K562 (cell line): ENCODE measurements around the gene MRPL57. TPM values are rescaled to one million over a fixed set of nuclear protein-coding genes. Genes with fewer than 3 reads are reported as not detected.
"Not testable (repeated sequence)": the region's sequence is repeated elsewhere in the genome, so short reads cannot be mapped to it uniquely, and the experiment has no call there.

ENCODE experiments used
- ATAC-seq: fragments of 200-7000 bp; cut with Tn5 transposase; 3 replicates; pipeline ENCODE4 v1.9.1; 2020; ENCODE audit warnings: moderate library complexity
- BruUV-seq: library from RNA; stranded (reverse); fragments of 400-500 nt; replicated peaks from 2 replicates; lab custom pipeline; 2021; lab: Mats Ljungman, UMichigan
- CTCF ChIA-PET: fragments of 300-600 bp; formaldehyde crosslinking; extraction: SDS; loops from one replicate; lab custom pipeline; 2021; ENCODE audit warnings: low intra/inter-chr PET ratio; lab: Yijun Ruan, JAX
- POLR2A ChIA-PET: fragments of 300-600, 350-650 bp; sonication (Branson Sonifier 250); formaldehyde crosslinking; extraction: SDS; loops from one replicate; lab custom pipeline; 2021; ENCODE audit warnings: antibody characterized with exemption, inconsistent platforms; lab: Yijun Ruan, JAX
- DNase-seq, 4 experiments: peaks; one replicate each; pipeline versions ENCODE4 v3.0.0 to v3.0.0-alpha.2; 2011 to 2018; ENCODE audit warnings: low spot score in 3 of 4, mixed read lengths in 3 of 4; ENCODE audit errors: extremely low read depth in 1 of 4
- FAIRE-seq: peaks from 2 replicates; lab custom pipeline; 2011; peaks lifted over from hg19 to GRCh38; lab: Jason Lieb, UNC
- H2AFZ ChIP-seq: 2 replicates; pipeline ENCODE4 v1.6.0; 2011; ENCODE audit warnings: low read depth, low read length, control low read depth, inconsistent platforms
- H3K27ac ChIP-seq: fragments of 200-600 bp; 3 replicates; pipeline ENCODE4 v1.8.0; 2011; ENCODE audit warnings: low read depth, mild to moderate bottlenecking, control low read depth, inconsistent platforms, low read length, moderate library complexity, mixed read lengths; ENCODE audit errors: extremely low read depth
- H3K27me3 ChIP-seq, 2 experiments: fragments of 300-600 bp in 1 of 2; 2 replicates in 1 of 2; 3 replicates in 1 of 2; pipeline versions ENCODE4 v1.6.0 to v1.8.0; 2011; ENCODE audit warnings: inconsistent platforms in 2 of 2, low read length in 2 of 2, mild to moderate bottlenecking in 1 of 2, mixed read lengths in 1 of 2, moderate library complexity in 1 of 2; ENCODE audit not compliant: control insufficient read depth in 2 of 2, insufficient read depth in 2 of 2
- H3K36me3 ChIP-seq: fragments of 300-600 bp; 3 replicates; pipeline ENCODE4 v1.8.0; 2011; ENCODE audit warnings: mild to moderate bottlenecking, low read length, inconsistent platforms; ENCODE audit not compliant: control insufficient read depth, insufficient read depth
- H3K4me1 ChIP-seq, 2 experiments: fragments of 200-600 bp in 1 of 2; replicated peaks in 1 of 2; 2 replicates in 1 of 2; 3 replicates in 1 of 2; pipeline versions ENCODE4 v1.5.1 to v1.8.0; 2011; ENCODE audit warnings: inconsistent platforms in 2 of 2, low read length in 2 of 2, mild to moderate bottlenecking in 1 of 2, mixed read lengths in 1 of 2, moderate library complexity in 1 of 2; ENCODE audit not compliant: control insufficient read depth in 2 of 2, insufficient read depth in 2 of 2
- H3K4me2 ChIP-seq: 2 replicates; pipeline ENCODE4 v1.6.1; 2011; ENCODE audit warnings: low read length, control low read depth, inconsistent platforms, mixed read lengths; ENCODE audit not compliant: insufficient read depth
- H3K4me3 ChIP-seq: fragments of 200-600 bp; sonication (generic), shearing (Covaris generic); 2 replicates; pipeline ENCODE4 v1.5.1; 2016; ENCODE audit warnings: control low read depth, inconsistent platforms
- H3K79me2 ChIP-seq: fragments of 200-600 bp; 3 replicates; pipeline ENCODE4 v1.8.0; 2011; ENCODE audit warnings: low read length, inconsistent platforms; ENCODE audit not compliant: control insufficient read depth, insufficient read depth
- H3K9ac ChIP-seq, 2 experiments: 2 replicates each; pipeline versions ENCODE4 v1.6.0 to v1.6.1; 2011; ENCODE audit warnings: low read depth in 2 of 2, low read length in 2 of 2, control low read depth in 1 of 2, inconsistent platforms in 1 of 2, mild to moderate bottlenecking in 1 of 2, mixed read lengths in 1 of 2; ENCODE audit not compliant: insufficient read depth in 1 of 2
- H3K9me1 ChIP-seq: one replicate; pipeline ENCODE4 v1.6.0; 2011; ENCODE audit warnings: inconsistent platforms, mild to moderate bottlenecking, low read length, moderate library complexity; ENCODE audit not compliant: control insufficient read depth, insufficient read depth
- H3K9me3 ChIP-seq: replicated peaks from 2 replicates; pipeline ENCODE4 v1.5.1; 2011; ENCODE audit warnings: low read depth, low read length, inconsistent platforms; ENCODE audit not compliant: control insufficient read depth, insufficient read depth
- H4K20me1 ChIP-seq: replicated peaks from 2 replicates; pipeline ENCODE4 v1.6.1; 2011; ENCODE audit warnings: low read length, inconsistent platforms, mixed read lengths; ENCODE audit not compliant: control insufficient read depth, insufficient read depth
- CHD4 ChIP-seq: fragments of 200-600 bp; sonication (generic); IDR thresholded peaks from 3 replicates; pipeline ENCODE4 v1.6.1; 2012; ENCODE audit warnings: low read depth, mild to moderate bottlenecking, mixed read lengths, low read length, inconsistent platforms; ENCODE audit not compliant: insufficient read depth, insufficient replicate concordance, poor library complexity, severe bottlenecking
- EP300 ChIP-seq: IDR thresholded peaks from 2 replicates; pipeline ENCODE4 v1.6.1; 2012; ENCODE audit warnings: low read length, improper control_type of control experiment
- FOXK2 ChIP-seq, 2 experiments: fragments of 450-650 bp; IDR thresholded peaks in 1 of 2; conservative IDR thresholded peaks in 1 of 2; 2 replicates each; pipeline ENCODE4 v1.6.1; 2016; ENCODE audit warnings: low read depth in 2 of 2, mild to moderate bottlenecking in 1 of 2
- HNRNPK ChIP-seq: fragments of 200-400 bp; formaldehyde crosslinking; IDR thresholded peaks from one replicate; pipeline ENCODE4 v1.6.1; 2018; ENCODE audit warnings: mild to moderate bottlenecking, low read depth, low read length; ENCODE audit not compliant: poor library complexity, severe bottlenecking
- MED1 ChIP-seq: sonication (generic); formaldehyde crosslinking; IDR thresholded peaks from 2 replicates; pipeline ENCODE4 v1.8.1; 2023; ENCODE audit warnings: missing genetic modification reagents, borderline replicate concordance
- PHF8 ChIP-seq: fragments of 200-600 bp; sonication (generic); IDR thresholded peaks from 2 replicates; pipeline ENCODE4 v1.6.1; 2012; ENCODE audit warnings: mixed run types, mild to moderate bottlenecking, inconsistent platforms, low read length, moderate library complexity, borderline replicate concordance
- RBM39 ChIP-seq: fragments of 200-400 bp; formaldehyde crosslinking; optimal IDR thresholded peaks from 2 replicates; pipeline ENCODE3; 2018; ENCODE audit warnings: low read depth, low read length
- SAP30 ChIP-seq: fragments of 200-600 bp; sonication (generic); IDR thresholded peaks from 2 replicates; pipeline ENCODE4 v1.6.1; 2012; ENCODE audit warnings: borderline replicate concordance, low read depth, mild to moderate bottlenecking, moderate library complexity, low read length, control low read depth, inconsistent platforms; ENCODE audit not compliant: insufficient read depth, poor library complexity, severe bottlenecking
- ZKSCAN3 ChIP-seq: fragments of 250-450 bp; sonication (Bioruptor Pico); IDR thresholded peaks from 2 replicates; pipeline ENCODE4 v1.4.0; 2020
- WGBS: fragments of 100-300 bp; shearing (Covaris generic); methylation state at CpG from one replicate; pipeline ENCODE4 v1.1.6; 2016; ENCODE audit warnings: low coverage, mixed read lengths; ENCODE audit not compliant: insufficient coverage; ENCODE audit errors: missing lambda C conversion rate; 5-methylcytosine and 5-hydroxymethylcytosine counted together
- in situ Hi-C: fragments of 300-500 bp; cut with MboI; formaldehyde crosslinking; loops from 4 replicates; pipeline ENCODE4 v1.15.0; 2018; ENCODE audit warnings: inconsistent platforms, mixed read lengths
- intact Hi-C: fragments of 100-400 bp; cut with micrococcal nuclease; formaldehyde crosslinking; loops from 2 replicates; pipeline ENCODE4 v1.14.2; 2022
- polyA plus RNA-seq, 8 experiments: library from polyadenylated mRNA; depleted of rRNA in 4 of 8; stranded (reverse) in 5 of 8; unstranded in 3 of 8; fragments of >200 nt; fragmentation: Nextera tagmentation in 2 of 8; fragmentation: Illumina TruSeq in 1 of 8; extraction: Ambion mirVana in 2 of 8; extraction: Trizol in 1 of 8; gene quantifications; 2 replicates each; pipeline versions ENCODE4 v1.2.1 to v1.2.3, GENCODE V29; 2011 to 2014; ENCODE audit warnings: inconsistent platforms in 1 of 8, missing spikeins in 1 of 8
- total RNA-seq, 7 experiments: library from RNA; depleted of rRNA in 6 of 7; stranded (reverse); fragments of >200 nt in 6 of 7; fragmentation: Illumina TruSeq in 2 of 7; extraction: Trizol in 2 of 7; gene quantifications; 2 replicates each; pipeline versions ENCODE4 v1.2.1 to v1.2.3, GENCODE V29; 2011 to 2021; ENCODE audit warnings: low replicate concordance in 1 of 7
- TF ChIP-seq, protein P1 (sequence below), 2 experiments: fragments of 450-650 bp in 1 of 2; IDR thresholded peaks; 2 replicates each; pipeline ENCODE4 v1.6.1; 2011 to 2017; ENCODE audit warnings: low read depth in 2 of 2, antibody characterized with exemption in 1 of 2, borderline replicate concordance in 1 of 2, low read length in 1 of 2, mild to moderate bottlenecking in 1 of 2, mixed read lengths in 1 of 2; ENCODE audit not compliant: control insufficient read depth in 1 of 2

The MRPL57 gene
- total and polyA plus RNA-seq, 9 of the 15 experiments (the other 6 are each of a cell fraction or from before 2014, with no cell fraction given), result 6.5 to 40.4 (median 15.7) TPM

DNA sequence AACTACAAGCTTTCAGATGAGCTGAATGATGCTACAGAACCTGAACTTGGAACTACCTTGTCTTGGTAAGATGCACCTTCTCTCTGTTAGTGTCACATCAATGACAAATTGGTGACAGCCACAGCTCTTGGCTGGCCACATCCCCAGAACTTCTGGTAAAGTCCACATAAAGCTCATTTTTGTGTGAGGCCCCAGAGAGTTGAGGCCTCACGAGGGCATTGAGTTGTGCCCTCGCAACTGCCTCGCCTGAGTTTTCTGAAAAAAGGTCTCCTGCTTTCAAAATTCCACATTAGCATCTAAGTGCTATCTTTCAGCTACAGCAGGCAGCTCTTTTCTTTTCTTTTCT, 42.6 kb downstream of the MRPL57 start (continued):
- TF ChIP-seq, protein P1, sequence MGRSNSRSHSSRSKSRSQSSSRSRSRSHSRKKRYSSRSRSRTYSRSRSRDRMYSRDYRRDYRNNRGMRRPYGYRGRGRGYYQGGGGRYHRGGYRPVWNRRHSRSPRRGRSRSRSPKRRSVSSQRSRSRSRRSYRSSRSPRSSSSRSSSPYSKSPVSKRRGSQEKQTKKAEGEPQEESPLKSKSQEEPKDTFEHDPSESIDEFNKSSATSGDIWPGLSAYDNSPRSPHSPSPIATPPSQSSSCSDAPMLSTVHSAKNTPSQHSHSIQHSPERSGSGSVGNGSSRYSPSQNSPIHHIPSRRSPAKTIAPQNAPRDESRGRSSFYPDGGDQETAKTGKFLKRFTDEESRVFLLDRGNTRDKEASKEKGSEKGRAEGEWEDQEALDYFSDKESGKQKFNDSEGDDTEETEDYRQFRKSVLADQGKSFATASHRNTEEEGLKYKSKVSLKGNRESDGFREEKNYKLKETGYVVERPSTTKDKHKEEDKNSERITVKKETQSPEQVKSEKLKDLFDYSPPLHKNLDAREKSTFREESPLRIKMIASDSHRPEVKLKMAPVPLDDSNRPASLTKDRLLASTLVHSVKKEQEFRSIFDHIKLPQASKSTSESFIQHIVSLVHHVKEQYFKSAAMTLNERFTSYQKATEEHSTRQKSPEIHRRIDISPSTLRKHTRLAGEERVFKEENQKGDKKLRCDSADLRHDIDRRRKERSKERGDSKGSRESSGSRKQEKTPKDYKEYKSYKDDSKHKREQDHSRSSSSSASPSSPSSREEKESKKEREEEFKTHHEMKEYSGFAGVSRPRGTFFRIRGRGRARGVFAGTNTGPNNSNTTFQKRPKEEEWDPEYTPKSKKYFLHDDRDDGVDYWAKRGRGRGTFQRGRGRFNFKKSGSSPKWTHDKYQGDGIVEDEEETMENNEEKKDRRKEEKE (IDR thresholded peaks at IDR 0.05; ENCODE audit: borderline replicate concordance in 1 of 2, control insufficient read depth in 1 of 2, low read depth in 2 of 2, low read length in 1 of 2), result no peak
- TF ChIP-seq SAP30 (no peak), ZKSCAN3 (no peak), FOXK2 (conservative IDR thresholded peaks at IDR 0.05 in 1 of 2, IDR thresholded peaks at IDR 0.05 in 1 of 2; ENCODE audit: low read depth in 2 of 2) (no peak), EP300 (no peak), CHD4 (no peak), PHF8 (no peak), HNRNPK (no peak), RBM39 (no peak), MED1 (no peak)

DNA sequence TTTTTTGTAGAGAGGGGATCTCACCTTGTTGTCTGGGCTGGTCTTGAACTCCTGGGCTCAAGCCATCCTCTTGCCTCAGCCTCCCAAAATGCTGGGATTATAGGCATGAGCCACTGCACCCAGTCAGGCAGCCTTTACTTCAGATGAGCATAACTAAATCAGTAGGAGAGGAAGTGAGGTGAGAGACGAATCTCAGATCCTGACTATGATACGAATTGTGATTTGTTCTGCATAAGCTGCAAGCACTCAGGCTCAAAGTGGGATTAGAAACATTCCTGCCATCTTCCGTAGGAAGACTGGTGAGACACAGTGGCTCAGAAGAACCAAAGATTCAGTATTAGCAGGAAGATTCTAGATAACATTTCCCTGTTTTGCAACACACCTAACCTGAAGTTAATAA, 43.3 kb downstream of the MRPL57 start:
- H3K79me2 ChIP-seq, H3K27ac ChIP-seq, H3K36me3 ChIP-seq, H2AFZ ChIP-seq, H3K9me1 ChIP-seq, H4K20me1 ChIP-seq, FAIRE-seq, H3K27me3 ChIP-seq, POLR2A ChIA-PET, H3K4me2 ChIP-seq, H3K9me3 ChIP-seq, in situ Hi-C loops, BruUV-seq, ATAC-seq, H3K4me3 ChIP-seq, H3K4me1 ChIP-seq, DNase-seq, CTCF ChIA-PET, H3K9ac ChIP-seq, intact Hi-C loops: not testable (repeated sequence)
- WGBS, result 0% methylated on average over 3 of the region's 3 CpGs
